ENCODE results near the gene ZNF117.

DNA sequence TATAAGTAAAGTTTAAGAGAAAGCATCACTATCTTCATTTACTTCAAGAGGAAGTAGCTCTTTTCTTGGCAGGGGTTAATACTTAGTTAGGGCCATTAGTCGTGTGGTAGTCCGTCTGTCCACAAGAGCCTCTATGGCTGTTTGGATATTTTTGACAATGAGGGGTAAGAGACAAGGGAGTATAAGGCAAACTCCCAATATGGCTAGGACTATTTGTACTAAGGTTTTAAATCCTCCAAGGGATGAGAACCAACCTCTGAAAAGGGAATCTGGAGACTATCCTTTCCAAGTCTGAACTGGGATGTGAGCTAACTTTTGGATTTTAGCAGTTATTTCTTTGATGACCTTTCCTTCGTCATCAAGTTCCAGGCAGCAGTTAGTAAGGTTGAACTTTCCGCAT, at the start of gene ZNF117:
- no peak for TF ChIP-seq SUZ12 (IDR thresholded peaks at IDR 0.05; ENCODE audit: extremely low read depth, insufficient read depth, insufficient read length)
- TF ChIP-seq YY1 (IDR thresholded peaks at IDR 0.05; ENCODE audit: insufficient read depth, insufficient read length) = no peak

All from NT2/D1 (cell line).